Measurements from ENCODE around the gene TNS1. TPM values are rescaled to one million over a fixed set of nuclear protein-coding genes. Genes with fewer than 3 reads are reported as not detected.

Gene TNS1
- total and polyA plus RNA-seq, 2 donors (not counting 1 experiment from before 2014, with no cell fraction given): 0.10 to 0.86 TPM

GRCh38 chr2:217981971-217982370 is 20.8 kb downstream of the TNS1 start:
- Histone ChIP-seq H3K9ac (ENCODE audit: low read length) (no peak overlapping the region), H3K36me3 (replicated peaks in 1 of 2; ENCODE audit: control extremely low read depth in 1 of 2, control insufficient read depth in 1 of 2, extremely low read depth in 1 of 2, insufficient read depth in 2 of 2, low read length in 1 of 2) (no peaks in the 10 kb centered on the region), H3K4me3 (ENCODE audit: control extremely low read depth in 1 of 5, extremely low read depth in 1 of 5, insufficient read depth in 1 of 5, low read depth in 2 of 5, low read length in 4 of 5) (no peak overlapping the region), H3K4me1 (ENCODE audit: control insufficient read depth in 2 of 2, insufficient read depth in 2 of 2, low read length in 2 of 2) (no peaks in the 10 kb centered on the region), H3K4me2 (replicated peaks; ENCODE audit: low read depth, low read length, poor library complexity, severe bottlenecking) (no peak overlapping the region), H4K20me1 (ENCODE audit: control insufficient read depth, insufficient read depth, low read length, poor library complexity, severe bottlenecking) (no peaks in the 10 kb centered on the region), H3K9me3 (ENCODE audit: control extremely low read depth in 1 of 3, control insufficient read depth in 2 of 3, insufficient read depth in 1 of 3, low read length in 2 of 3) (peaks cover 0 to 9% (median 0%) of the 10 kb centered on the region in 3 donors), H3K27ac (ENCODE audit: low read length in 2 of 2) (no peak overlapping the region), H3K27me3 (replicated peaks in 1 of 4; ENCODE audit: control extremely low read depth in 1 of 4, control insufficient read depth in 3 of 4, insufficient read depth in 4 of 4, low read length in 3 of 4) (no peaks in the 10 kb centered on the region), H2AFZ (ENCODE audit: insufficient read depth, low read depth, low read length, poor library complexity, severe bottlenecking) (no peak overlapping the region), H3K79me2 (ENCODE audit: control insufficient read depth, insufficient read depth, low read length) (no peaks in the 10 kb centered on the region)
- WGBS (ENCODE audit: insufficient coverage): 94% methylated on average over 2 of the region's 2 CpGs
- H3K4me1 Mint-ChIP-seq: no peaks in the 10 kb centered on the region
- no peaks in the 10 kb centered on the region for H3K9me3 Mint-ChIP-seq (ENCODE audit: insufficient read depth)
- intact Hi-C loops (cut with micrococcal nuclease): no loop called here
- no peak for TF ChIP-seq CTCF (IDR thresholded peaks at IDR 0.05)
- no peak for TF ChIP-seq EZH2 (IDR thresholded peaks at IDR 0.05; ENCODE audit: borderline replicate concordance, insufficient read depth, low read depth, low read length, poor library complexity, severe bottlenecking)
- no peak overlapping the region for H3K4me3 Mint-ChIP-seq
- no peak overlapping the region for H3K27ac Mint-ChIP-seq
- ATAC-seq (ENCODE audit: low read depth) (no peak), DNase-seq (no peak)
- ChIA-PET CTCF (interaction anchor here (0.7 kb wide), 1 partner anchor 10 kb away, joined by 3 read pairs; no protein-coding TSS in a partner anchor), POLR2A (no interaction called here)
- peaks cover 6% of the 10 kb centered on the region for H3K27me3 Mint-ChIP-seq

- WGBS (ENCODE audit: insufficient coverage): 53% methylated on average over 5 of the region's 5 CpGs
- intact Hi-C loops (cut with micrococcal nuclease): no loop called here
- Histone ChIP-seq H3K36me3 (replicated peaks in 1 of 2; ENCODE audit: control extremely low read depth in 1 of 2, control insufficient read depth in 1 of 2, extremely low read depth in 1 of 2, insufficient read depth in 2 of 2, low read length in 1 of 2) (no peaks in the 10 kb centered on the region), H3K9ac (ENCODE audit: low read length) (no peak overlapping the region), H2AFZ (ENCODE audit: insufficient read depth, low read depth, low read length, poor library complexity, severe bottlenecking) (no peak overlapping the region), H3K9me3 (ENCODE audit: control extremely low read depth in 1 of 3, control insufficient read depth in 2 of 3, insufficient read depth in 1 of 3, low read length in 2 of 3) (peaks cover 0 to 9% (median 0%) of the 10 kb centered on the region in 3 donors), H3K27me3 (replicated peaks in 1 of 4; ENCODE audit: control extremely low read depth in 1 of 4, control insufficient read depth in 3 of 4, insufficient read depth in 4 of 4, low read length in 3 of 4) (no peaks in the 10 kb centered on the region), H3K4me1 (ENCODE audit: control insufficient read depth in 2 of 2, insufficient read depth in 2 of 2, low read length in 2 of 2) (no peaks in the 10 kb centered on the region), H3K4me2 (replicated peaks; ENCODE audit: low read depth, low read length, poor library complexity, severe bottlenecking) (no peak overlapping the region), H3K4me3 (ENCODE audit: control extremely low read depth in 1 of 5, extremely low read depth in 1 of 5, insufficient read depth in 1 of 5, low read depth in 2 of 5, low read length in 4 of 5) (no peak overlapping the region), H4K20me1 (ENCODE audit: control insufficient read depth, insufficient read depth, low read length, poor library complexity, severe bottlenecking) (no peaks in the 10 kb centered on the region), H3K79me2 (ENCODE audit: control insufficient read depth, insufficient read depth, low read length) (no peaks in the 10 kb centered on the region), H3K27ac (ENCODE audit: low read length in 2 of 2) (no peak overlapping the region)
- ChIA-PET POLR2A (no interaction called here), CTCF (no interaction called here)
- Mint-ChIP-seq H3K27ac (no peak overlapping the region), H3K27me3 (peaks cover 6% of the 10 kb centered on the region), H3K4me1 (no peaks in the 10 kb centered on the region), H3K9me3 (ENCODE audit: insufficient read depth) (no peaks in the 10 kb centered on the region), H3K4me3 (no peak overlapping the region)
- TF ChIP-seq CTCF (IDR thresholded peaks at IDR 0.05): no peak
- TF ChIP-seq EZH2 (IDR thresholded peaks at IDR 0.05; ENCODE audit: borderline replicate concordance, insufficient read depth, low read depth, low read length, poor library complexity, severe bottlenecking): no peak
- ATAC-seq (ENCODE audit: low read depth) (no peak), DNase-seq (no peak)
Observed at GRCh38 chr2:217981084-217981730, 21.6 kb downstream of the TNS1 start.

All from B cell (primary cell).